HL-60 (cell line): ENCODE results near the gene FSIP1.

Experiments
- DNase-seq, 2 experiments: peaks; one replicate each; pipeline ENCODE4 v3.0.0-alpha.2; 2010 to 2020; ENCODE audit warnings: low read depth in 1 of 2, low spot score in 1 of 2
- H3K27ac ChIP-seq: fragments of 250-450 bp; sonication (Bioruptor Pico); replicated peaks from 2 replicates; pipeline ENCODE4 v1.5.1; 2020; ENCODE audit warnings: mild to moderate bottlenecking, moderate library complexity
- H3K27me3 ChIP-seq: fragments of 250-450 bp; sonication (Bioruptor Pico); 2 replicates; pipeline ENCODE4 v1.5.1; 2021; ENCODE audit warnings: mild to moderate bottlenecking, moderate library complexity; ENCODE audit not compliant: insufficient read depth, poor library complexity, severe bottlenecking
- H3K4me3 ChIP-seq: replicated peaks from 2 replicates; pipeline ENCODE4 v1.5.1; 2011; ENCODE audit warnings: mild to moderate bottlenecking, control low read depth, low read length; ENCODE audit not compliant: insufficient read depth
- CTCF ChIP-seq: IDR thresholded peaks from one replicate; pipeline ENCODE4 v1.5.1; 2011; ENCODE audit warnings: low read length, control low read depth, inconsistent platforms; ENCODE audit not compliant: insufficient read depth
- GABPA ChIP-seq: IDR thresholded peaks from 2 replicates; pipeline ENCODE4 v1.6.1; 2012; ENCODE audit warnings: low read depth
- POLR2AphosphoS5 ChIP-seq: IDR thresholded peaks from 2 replicates; pipeline ENCODE4 v1.6.1; 2012; ENCODE audit warnings: low read depth
- REST ChIP-seq: IDR thresholded peaks from 2 replicates; pipeline ENCODE4 v1.6.1; 2012; ENCODE audit warnings: low read depth; ENCODE audit not compliant: insufficient replicate concordance
- SPI1 ChIP-seq: IDR thresholded peaks from 2 replicates; pipeline ENCODE4 v1.6.1; 2012; ENCODE audit warnings: low read depth, mild to moderate bottlenecking, borderline replicate concordance
- long read RNA-seq: library from polyadenylated mRNA; unstranded; transcript quantifications from one replicate; pipeline ENCODE4 v2.0.0, GENCODE V29; 2020

FSIP1 gene
- long read RNA-seq = 0 reads

GRCh38 chr15:39782441-39783138, at the start of gene FSIP1:
Gene FSIP1, minus strand, starts transcription at chr15:39782841. Its CDS starts 6,317 bp downstream, at chr15:39776524.
- peak; percentile 89 to 97 for DNase-seq
- Histone ChIP-seq H3K27me3 (no peaks in the 10 kb centered on the region), H3K27ac (peak within 1 kb of the TSS; percentile 81), H3K4me3 (peak within 1 kb of the TSS; percentile 93)
- peak; percentile 14 for TF ChIP-seq REST
- peak; percentile 67; the same call in 1 of the 2 replicates for TF ChIP-seq GABPA
- TF ChIP-seq POLR2AphosphoS5 = peak; percentile 86
- no peak for TF ChIP-seq CTCF

GRCh38 chr15:39830166-39830565, 47.5 kb upstream of the FSIP1 start:
- Histone ChIP-seq H3K27me3 (no peaks in the 10 kb centered on the region), H3K4me3 (no peak overlapping the region), H3K27ac (no peak overlapping the region)
- no peak for DNase-seq
- TF ChIP-seq SPI1 (no peak), CTCF (no peak), POLR2AphosphoS5 (no peak), GABPA (no peak), REST (no peak)

GRCh38 chr15:39828374-39828931, 45.8 kb upstream of the FSIP1 start:
- no peak for DNase-seq
- TF ChIP-seq POLR2AphosphoS5 = no peak
- Histone ChIP-seq H3K27me3 (no peaks in the 10 kb centered on the region), H3K4me3 (no peak overlapping the region), H3K27ac (no peak overlapping the region)

- no peak for DNase-seq
- TF ChIP-seq POLR2AphosphoS5 (no peak), REST (no peak), SPI1 (no peak), GABPA (no peak)
- Histone ChIP-seq H3K4me3 (no peak overlapping the region), H3K27ac (no peak overlapping the region), H3K27me3 (no peaks in the 10 kb centered on the region)
Measured at GRCh38 chr15:39826975-39827374, 44.3 kb upstream of the FSIP1 start.
